ENCODE data around the gene MED13L. TPM values are rescaled to one million over a fixed set of nuclear protein-coding genes. Genes with fewer than 3 reads are reported as not detected.

The MED13L gene
- total RNA-seq, 4 donors from 2014 or later: 173 to 222 (median 192) TPM

- peaks cover 5% of the 10 kb centered on the region for H3K27me3 ChIP-seq
- H3K4me1 ChIP-seq: peaks cover 0 to 5% (median 0%) of the 10 kb centered on the region in 3 donors
- H3K36me3 ChIP-seq: peaks cover 0 to 17% of the 10 kb centered on the region in 2 donors
- no peak overlapping the region for H3K27ac ChIP-seq
- whole genome bisulfite sequencing, 2 donors (ENCODE audit: low coverage in 1 of 2): 65 to 78% methylated on average over 5 to 12 of the region's 12 CpGs
- TF ChIP-seq POLR2AphosphoS5 (IDR thresholded peaks at IDR 0.05) (no peak), CTCF (IDR thresholded peaks at IDR 0.05) (no peak), EP300 (IDR thresholded peaks at IDR 0.05) (no peak), POLR2A (IDR thresholded peaks at IDR 0.05) (no peak)
- H3K4me3 ChIP-seq: no peak overlapping the region
- no peaks in the 10 kb centered on the region for H3K9me3 ChIP-seq
- ATAC-seq: no peak
Measured at GRCh38 chr12:115947696-115948062, 329.8 kb downstream of the MED13L start.

- TF ChIP-seq POLR2AphosphoS5 (IDR thresholded peaks at IDR 0.05) (no peak), EP300 (IDR thresholded peaks at IDR 0.05) (no peak), CTCF (IDR thresholded peaks at IDR 0.05) (no peak), POLR2A (IDR thresholded peaks at IDR 0.05) (no peak)
- Histone ChIP-seq H3K9me3 (no peaks in the 10 kb centered on the region), H3K4me3 (no peak overlapping the region), H3K27ac (no peak overlapping the region), H3K27me3 (peaks cover 5% of the 10 kb centered on the region), H3K4me1 (peaks cover 0 to 5% (median 0%) of the 10 kb centered on the region in 3 donors), H3K36me3 (peaks cover 0 to 17% of the 10 kb centered on the region in 2 donors)
- 78 to 79% methylated on average over 11 to 14 of the region's 19 CpGs for WGBS, 2 donors (ENCODE audit: low coverage in 1 of 2)
- ATAC-seq: no peak
Measured at GRCh38 chr12:115946867-115947695, 330.4 kb downstream of the MED13L start.

DNA sequence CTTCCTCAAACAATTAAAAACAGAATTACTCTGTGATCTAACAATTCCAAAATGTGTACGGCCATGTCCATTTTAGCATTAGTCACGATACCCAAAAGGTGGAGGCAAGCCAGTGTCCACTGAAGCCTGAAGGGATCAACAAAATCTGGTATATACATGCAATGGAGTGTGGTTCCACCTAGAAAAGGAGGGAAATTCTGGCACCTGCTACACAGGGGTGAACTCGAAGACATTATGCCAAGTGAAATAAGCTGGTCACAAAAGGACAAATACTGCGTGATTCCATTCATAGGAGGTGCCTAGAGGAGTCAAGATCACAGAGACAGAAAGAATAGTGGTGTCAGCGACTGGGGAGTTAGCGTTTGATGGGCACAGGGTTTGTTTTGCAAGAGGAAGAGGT is 331.4 kb downstream of the MED13L start:
- Histone ChIP-seq H3K27me3 (peaks cover 5% of the 10 kb centered on the region), H3K36me3 (peaks cover 0 to 17% of the 10 kb centered on the region in 2 donors), H3K9me3 (no peaks in the 10 kb centered on the region), H3K27ac (no peak overlapping the region), H3K4me1 (peaks cover 0 to 5% (median 0%) of the 10 kb centered on the region in 3 donors), H3K4me3 (no peak overlapping the region)
- TF ChIP-seq CTCF (IDR thresholded peaks at IDR 0.05): no peak
- TF ChIP-seq POLR2AphosphoS5 (IDR thresholded peaks at IDR 0.05): no peak
- no peak for TF ChIP-seq POLR2A (IDR thresholded peaks at IDR 0.05)
- no peak for TF ChIP-seq EP300 (IDR thresholded peaks at IDR 0.05)
- no peak for ATAC-seq
- 90 to 98% methylated on average over 5 to 6 of the region's 6 CpGs for WGBS, 2 donors (ENCODE audit: low coverage in 1 of 2)

- WGBS, 2 donors (ENCODE audit: low coverage in 1 of 2): 59% methylated on average over 4 of the region's 5 CpGs; no CpG with 5 or more reads in 1 of the 2 donors
Measured at GRCh38 chr12:115945491-115945885, 332.0 kb downstream of the MED13L start.

More at GRCh38 chr12:115945491-115945885, 332.0 kb downstream of the MED13L start:
- H3K27ac ChIP-seq: no peak overlapping the region
- H3K4me3 ChIP-seq: no peak overlapping the region
- H3K27me3 ChIP-seq: peaks cover 5% of the 10 kb centered on the region
- no peak for ATAC-seq
- peaks cover 0 to 12% of the 10 kb centered on the region in 2 donors for H3K36me3 ChIP-seq
- no peak for TF ChIP-seq CTCF (IDR thresholded peaks at IDR 0.05)
- TF ChIP-seq POLR2A (IDR thresholded peaks at IDR 0.05): no peak
- no peak for TF ChIP-seq EP300 (IDR thresholded peaks at IDR 0.05)
- no peak for TF ChIP-seq POLR2AphosphoS5 (IDR thresholded peaks at IDR 0.05)
- H3K4me1 ChIP-seq: peaks cover 0 to 5% (median 0%) of the 10 kb centered on the region in 3 donors
- no peaks in the 10 kb centered on the region for H3K9me3 ChIP-seq
